Measurements from ENCODE around the gene TMEM60. TPM values are rescaled to one million over a fixed set of nuclear protein-coding genes. Genes with fewer than 3 reads are reported as not detected.
"Not testable (repeated sequence)": the region's sequence is repeated elsewhere in the genome, so short reads cannot be mapped to it uniquely, and the experiment has no call there.

The TMEM60 gene
- total RNA-seq, 2 experiments from 2014 or later: 9.2 to 9.8 TPM

DNA sequence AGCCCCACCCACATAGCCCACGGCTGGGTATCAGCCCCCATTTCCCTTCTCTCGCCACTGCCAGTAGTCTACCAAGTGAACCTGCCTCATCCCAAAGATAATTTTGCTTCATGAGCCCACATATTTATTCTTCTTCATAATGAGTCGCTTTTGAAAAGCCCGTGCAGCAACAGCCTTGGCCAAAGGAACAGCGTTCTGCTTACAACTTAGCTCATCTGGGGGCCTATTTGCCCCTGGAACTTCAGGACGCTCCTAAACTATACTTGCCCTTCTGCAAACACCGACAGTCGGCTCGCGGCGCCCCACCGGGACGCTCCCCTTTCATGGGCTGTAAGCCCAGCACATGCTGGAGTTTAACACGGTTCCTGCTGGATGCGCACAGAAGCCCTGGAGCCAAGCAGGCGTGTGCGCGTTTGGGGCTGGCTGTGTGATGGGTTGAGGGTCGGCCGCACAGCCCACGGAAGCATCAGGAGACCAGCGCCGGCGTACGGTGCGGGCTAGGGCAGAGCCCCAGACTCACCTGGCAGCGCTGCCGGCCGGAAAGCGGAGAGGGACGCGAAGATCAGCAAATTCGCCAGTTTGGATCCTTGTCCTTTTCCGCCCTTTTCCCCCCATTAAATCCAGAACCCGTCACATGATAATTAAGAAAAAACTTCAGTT is 370 bp downstream of the TMEM60 start:
- Mint-ChIP-seq H3K36me3 (peaks cover 30% of the 10 kb centered on the region), H3K4me1 (peaks cover 51% of the 10 kb centered on the region), H3K27me3 (no peaks in the 10 kb centered on the region), H3K27ac (peak overlapping the region; percentile 88), H3K9me3 (no peaks in the 10 kb centered on the region), H3K4me3 (peak overlapping the region; percentile 94)
- no peak for DNase-seq

- no peak overlapping the region for H3K27ac Mint-ChIP-seq
- no peaks in the 10 kb centered on the region for H3K27me3 Mint-ChIP-seq
- peaks cover 27% of the 10 kb centered on the region for H3K36me3 Mint-ChIP-seq
- H3K4me3 Mint-ChIP-seq: peak overlapping the region; percentile 94
- H3K4me1 Mint-ChIP-seq: peaks cover 45% of the 10 kb centered on the region
- H3K9me3 Mint-ChIP-seq: no peaks in the 10 kb centered on the region
- no peak for DNase-seq
Observed at GRCh38 chr7:77796960-77797359, 1.3 kb downstream of the TMEM60 start.

DNA sequence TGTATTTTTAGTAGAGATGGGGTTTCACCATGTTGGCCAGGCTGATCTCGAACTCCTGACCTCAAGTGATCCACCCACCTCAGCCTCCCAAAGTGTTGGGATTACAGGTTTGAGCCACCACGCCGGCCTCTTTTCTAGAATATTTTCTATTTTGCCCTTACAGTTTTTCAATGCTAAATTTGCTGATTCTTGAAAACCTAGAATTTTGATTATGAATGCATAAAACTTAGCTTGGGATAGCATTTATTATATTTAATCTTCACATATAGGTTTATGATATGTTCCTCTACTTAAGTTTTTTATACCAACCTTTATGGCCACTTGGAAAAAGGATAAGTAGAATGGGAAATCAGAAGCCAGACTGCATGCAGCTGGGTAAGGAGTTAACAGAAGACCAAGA is 2.1 kb downstream of the TMEM60 start:
- H3K27ac Mint-ChIP-seq: no peak overlapping the region

GRCh38 chr7:77794000-77794399 is 4.2 kb downstream of the TMEM60 start:
- no peak overlapping the region for H3K4me3 Mint-ChIP-seq
- no peaks in the 10 kb centered on the region for H3K27me3 Mint-ChIP-seq
- peaks cover 22% of the 10 kb centered on the region for H3K4me1 Mint-ChIP-seq
- H3K27ac Mint-ChIP-seq: no peak overlapping the region
- no peak for DNase-seq
- H3K9me3 Mint-ChIP-seq: no peaks in the 10 kb centered on the region
- H3K36me3 Mint-ChIP-seq: peaks cover 18% of the 10 kb centered on the region

More for the DNA sequence above, 2.1 kb downstream of the TMEM60 start:
- Mint-ChIP-seq H3K36me3 (peaks cover 25% of the 10 kb centered on the region), H3K27me3 (no peaks in the 10 kb centered on the region), H3K4me1 (peaks cover 39% of the 10 kb centered on the region), H3K4me3 (peak overlapping the region; percentile 44), H3K9me3 (no peaks in the 10 kb centered on the region)
- DNase-seq: no peak

DNA sequence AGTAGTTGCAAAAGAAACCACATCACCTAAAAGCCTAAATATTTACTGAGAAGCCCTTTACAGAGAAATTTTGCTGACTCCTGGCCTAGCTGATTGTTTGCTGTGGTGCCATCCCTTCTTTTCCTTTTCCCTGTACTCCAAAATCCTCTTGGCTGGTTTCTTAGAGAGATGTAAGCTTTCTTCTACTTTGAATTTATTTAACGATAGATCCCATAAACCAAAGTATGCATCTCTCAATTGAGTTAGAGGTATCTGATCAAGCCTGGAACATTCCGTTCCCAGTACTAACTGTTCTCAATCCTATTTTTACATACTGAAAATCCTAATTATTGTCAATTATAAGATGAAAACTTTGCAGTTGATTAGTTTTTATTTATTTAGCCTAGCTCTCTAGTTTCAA is 6.3 kb downstream of the TMEM60 start:
- Mint-ChIP-seq H3K27me3 (no peaks in the 10 kb centered on the region), H3K9me3 (no peaks in the 10 kb centered on the region), H3K27ac (no peak overlapping the region), H3K4me3 (no peak overlapping the region), H3K4me1 (peaks cover 14% of the 10 kb centered on the region), H3K36me3 (peaks cover 15% of the 10 kb centered on the region)
- no peak for DNase-seq

DNA sequence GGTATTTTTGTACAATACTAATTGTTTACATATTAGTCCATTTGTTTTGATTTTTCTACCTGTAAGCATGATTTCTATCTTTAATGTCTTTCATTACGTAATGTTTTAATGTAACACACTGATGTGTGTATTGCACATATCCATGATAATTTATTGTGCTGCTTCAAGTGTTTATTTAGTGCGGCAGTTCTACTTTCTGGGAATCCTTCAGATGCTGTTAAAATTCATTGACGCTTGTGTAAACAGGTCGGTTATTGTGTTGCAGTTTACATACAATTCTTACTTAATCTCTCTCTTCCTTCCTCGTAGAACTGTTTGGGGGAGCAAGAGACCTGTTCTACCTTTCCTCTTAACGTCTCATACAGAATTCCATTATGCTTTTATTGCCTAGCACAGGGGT is 6.9 kb downstream of the TMEM60 start:
- Mint-ChIP-seq H3K36me3 (peaks cover 11% of the 10 kb centered on the region), H3K4me3 (no peak overlapping the region), H3K27me3 (no peaks in the 10 kb centered on the region), H3K9me3 (no peaks in the 10 kb centered on the region), H3K4me1 (peaks cover 8% of the 10 kb centered on the region), H3K27ac (no peak overlapping the region)
- no peak for DNase-seq

GRCh38 chr7:77788327-77788902 is 9.8 kb downstream of the TMEM60 start:
- Mint-ChIP-seq H3K4me3 (no peak overlapping the region), H3K4me1 (no peaks in the 10 kb centered on the region), H3K36me3 (peaks cover 22% of the 10 kb centered on the region), H3K27ac (no peak overlapping the region), H3K9me3 (no peaks in the 10 kb centered on the region), H3K27me3 (no peaks in the 10 kb centered on the region)
- no peak for DNase-seq

- Mint-ChIP-seq H3K4me1 (no peaks in the 10 kb centered on the region), H3K36me3 (peaks cover 24% of the 10 kb centered on the region), H3K9me3 (no peaks in the 10 kb centered on the region), H3K4me3 (no peak overlapping the region), H3K27me3 (no peaks in the 10 kb centered on the region), H3K27ac (no peak overlapping the region)
- no peak for DNase-seq
Observed at GRCh38 chr7:77786741-77787140, 11.5 kb downstream of the TMEM60 start.

- H3K4me1 Mint-ChIP-seq: no peaks in the 10 kb centered on the region
Observed at GRCh38 chr7:77786018-77786417, 12.2 kb downstream of the TMEM60 start.

DNA sequence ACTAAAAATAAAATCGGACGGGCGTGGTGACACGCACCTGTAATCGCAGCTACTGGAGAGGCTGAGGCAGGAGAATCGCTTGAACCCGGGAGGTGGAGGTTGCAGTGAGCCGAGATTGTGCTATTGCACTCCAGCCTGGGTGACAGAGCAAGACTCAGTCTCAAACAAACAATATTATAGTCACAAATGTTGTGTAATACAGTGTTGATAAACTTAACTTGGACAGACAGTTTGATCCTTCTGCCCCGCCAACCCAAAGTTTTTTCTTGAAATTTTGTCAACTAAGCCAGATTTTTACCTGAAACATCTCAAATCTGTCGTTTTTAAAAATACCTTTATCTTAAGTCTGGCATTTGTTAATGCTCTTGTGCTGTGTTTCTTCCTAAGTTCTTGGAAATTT is 13.8 kb downstream of the TMEM60 start:
- H3K4me1 Mint-ChIP-seq, H3K9me3 Mint-ChIP-seq, H3K4me3 Mint-ChIP-seq, H3K27ac Mint-ChIP-seq, H3K27me3 Mint-ChIP-seq, DNase-seq: not testable (repeated sequence)
- peaks cover 28% of the 10 kb centered on the region for H3K36me3 Mint-ChIP-seq

More at GRCh38 chr7:77786018-77786417, 12.2 kb downstream of the TMEM60 start:
- H3K9me3 Mint-ChIP-seq: no peaks in the 10 kb centered on the region
- DNase-seq: no peak
- no peaks in the 10 kb centered on the region for H3K27me3 Mint-ChIP-seq
- no peak overlapping the region for H3K27ac Mint-ChIP-seq
- H3K36me3 Mint-ChIP-seq: peaks cover 24% of the 10 kb centered on the region
- H3K4me3 Mint-ChIP-seq: no peak overlapping the region

DNA sequence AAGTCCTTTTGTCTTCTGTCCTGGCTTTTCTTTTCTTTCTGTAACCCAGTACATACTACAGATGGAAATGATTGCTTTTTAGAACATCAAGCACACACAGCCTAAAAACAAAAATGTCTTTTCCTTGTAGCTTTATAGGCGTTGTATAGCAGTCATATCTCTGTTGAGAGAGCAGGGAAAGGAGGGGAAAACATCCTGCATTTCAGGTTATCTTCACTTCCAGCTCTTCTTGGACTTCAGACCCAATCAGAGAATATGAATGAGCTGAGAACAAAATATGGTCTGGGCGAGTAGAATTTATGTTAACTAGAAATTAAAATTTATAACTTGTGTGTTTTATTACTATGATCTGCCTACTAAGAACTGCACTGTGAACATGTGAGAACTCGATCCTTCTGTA is 14.7 kb downstream of the TMEM60 start:
- no peak overlapping the region for H3K27ac Mint-ChIP-seq
- H3K9me3 Mint-ChIP-seq: no peaks in the 10 kb centered on the region
- no peaks in the 10 kb centered on the region for H3K4me1 Mint-ChIP-seq
- peaks cover 30% of the 10 kb centered on the region for H3K36me3 Mint-ChIP-seq
- H3K4me3 Mint-ChIP-seq: no peak overlapping the region
- no peak for DNase-seq
- no peaks in the 10 kb centered on the region for H3K27me3 Mint-ChIP-seq

GRCh38 chr7:77783111-77783510 is 15.1 kb downstream of the TMEM60 start:
- H3K36me3 Mint-ChIP-seq: peaks cover 30% of the 10 kb centered on the region
- H3K27ac Mint-ChIP-seq: no peak overlapping the region
- no peak overlapping the region for H3K4me3 Mint-ChIP-seq
- no peaks in the 10 kb centered on the region for H3K9me3 Mint-ChIP-seq
- H3K4me1 Mint-ChIP-seq: no peaks in the 10 kb centered on the region
- H3K27me3 Mint-ChIP-seq: no peaks in the 10 kb centered on the region
- DNase-seq: no peak

DNA sequence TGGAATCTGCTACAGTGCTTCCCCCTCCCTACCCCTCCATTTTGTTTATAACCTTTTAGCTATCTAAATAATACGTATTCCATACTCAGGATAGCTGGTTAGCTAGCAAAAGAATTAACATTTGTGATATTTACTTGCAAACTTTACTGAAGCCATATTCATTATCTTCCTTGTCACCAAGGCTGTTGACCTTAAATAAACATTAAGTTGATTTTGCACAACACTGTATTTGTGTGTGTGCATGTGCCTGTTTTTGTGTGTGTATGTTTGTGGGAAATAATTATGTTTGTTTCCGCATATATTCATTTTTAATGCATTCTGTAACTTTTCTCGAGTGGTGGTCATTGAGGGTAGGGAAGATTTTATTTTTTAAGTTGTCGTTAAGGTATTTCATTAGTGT is 15.9 kb downstream of the TMEM60 start:
- no peak overlapping the region for H3K4me3 Mint-ChIP-seq
- H3K4me1 Mint-ChIP-seq: no peaks in the 10 kb centered on the region
- no peaks in the 10 kb centered on the region for H3K9me3 Mint-ChIP-seq
- peaks cover 30% of the 10 kb centered on the region for H3K36me3 Mint-ChIP-seq
- no peak overlapping the region for H3K27ac Mint-ChIP-seq
- H3K27me3 Mint-ChIP-seq: no peaks in the 10 kb centered on the region
- no peak for DNase-seq

- Mint-ChIP-seq H3K4me1 (no peaks in the 10 kb centered on the region), H3K4me3 (no peak overlapping the region), H3K27ac (no peak overlapping the region), H3K36me3 (peaks cover 28% of the 10 kb centered on the region), H3K27me3 (no peaks in the 10 kb centered on the region), H3K9me3 (no peaks in the 10 kb centered on the region)
- no peak for DNase-seq
Observed at GRCh38 chr7:77778535-77778934, 19.7 kb downstream of the TMEM60 start.

DNA sequence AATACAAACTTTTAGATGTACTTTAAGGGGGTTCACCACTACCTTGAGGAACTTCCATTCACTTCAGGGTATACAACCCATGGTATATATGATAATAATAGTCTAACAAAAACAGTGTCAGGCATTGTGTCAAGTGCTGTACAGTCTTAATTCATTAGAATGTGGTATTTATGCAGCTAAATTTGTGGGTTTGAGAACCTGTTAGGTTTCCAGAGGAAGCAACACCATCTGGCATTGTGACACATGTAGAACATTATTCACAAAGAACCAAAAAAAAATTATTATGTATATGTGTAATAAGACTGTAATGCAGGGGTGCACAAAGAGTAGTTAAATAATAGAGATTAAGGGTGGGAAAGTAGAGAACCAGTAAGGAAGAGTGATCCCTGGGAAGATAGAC is 26.3 kb downstream of the TMEM60 start:
- no peaks in the 10 kb centered on the region for H3K9me3 Mint-ChIP-seq
- no peak overlapping the region for H3K4me3 Mint-ChIP-seq
- H3K4me1 Mint-ChIP-seq: peaks cover 2% of the 10 kb centered on the region
- H3K36me3 Mint-ChIP-seq: peaks cover 23% of the 10 kb centered on the region
- H3K27me3 Mint-ChIP-seq: no peaks in the 10 kb centered on the region
- no peak for DNase-seq
- H3K27ac Mint-ChIP-seq: no peak overlapping the region

GRCh38 chr7:77770316-77770715 is 27.9 kb downstream of the TMEM60 start:
- H3K27ac Mint-ChIP-seq: no peak overlapping the region

More at GRCh38 chr7:77770316-77770715, 27.9 kb downstream of the TMEM60 start:
- H3K4me3 Mint-ChIP-seq: no peak overlapping the region
- DNase-seq: no peak
- peaks cover 7% of the 10 kb centered on the region for H3K4me1 Mint-ChIP-seq
- H3K27me3 Mint-ChIP-seq: no peaks in the 10 kb centered on the region
- H3K36me3 Mint-ChIP-seq: peaks cover 14% of the 10 kb centered on the region
- no peaks in the 10 kb centered on the region for H3K9me3 Mint-ChIP-seq
